ENCODE measurements around the gene SHISA7. TPM values are rescaled to one million over a fixed set of nuclear protein-coding genes. Genes with fewer than 3 reads are reported as not detected.
"Not testable (repeated sequence)": the region's sequence is repeated elsewhere in the genome, so short reads cannot be mapped to it uniquely, and the experiment has no call there.

Gene SHISA7
- total and polyA plus RNA-seq, 4 donors, result 1.6 TPM; not detected in 3

- peaks cover 3 to 21% (median 9%) of the 10 kb centered on the region in 4 donors for H3K36me3 ChIP-seq (ENCODE audit: control insufficient read depth in 4 of 4, insufficient read depth in 3 of 4, low read depth in 1 of 4, low read length in 3 of 4)
- 93% methylated on average over 2 of the region's 2 CpGs for WGBS
- no peak for DNase-seq (ENCODE audit: low spot score)
- H3K9me3 ChIP-seq (ENCODE audit: control insufficient read depth in 4 of 4, low read length in 3 of 4), result no peaks in the 10 kb centered on the region
- TF ChIP-seq RXRA (IDR thresholded peaks at IDR 0.05), result no peak
- TF ChIP-seq, protein P1, sequence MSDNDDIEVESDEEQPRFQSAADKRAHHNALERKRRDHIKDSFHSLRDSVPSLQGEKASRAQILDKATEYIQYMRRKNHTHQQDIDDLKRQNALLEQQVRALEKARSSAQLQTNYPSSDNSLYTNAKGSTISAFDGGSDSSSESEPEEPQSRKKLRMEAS (IDR thresholded peaks at IDR 0.05), result no peak
- no peak for TF ChIP-seq TAF1 (conservative IDR thresholded peaks at IDR 0.05)
- no peak for TF ChIP-seq JUND (IDR thresholded peaks at IDR 0.05)
- TF ChIP-seq HNF4A (conservative IDR thresholded peaks at IDR 0.05), result no peak
- TF ChIP-seq NR2F2 (IDR thresholded peaks at IDR 0.05), result no peak
- no peak for TF ChIP-seq RAD21 (IDR thresholded peaks at IDR 0.05)
- TF ChIP-seq HNF4G (IDR thresholded peaks at IDR 0.05), result no peak
- TF ChIP-seq GABPA (IDR thresholded peaks at IDR 0.05 in 1 of 2, conservative IDR thresholded peaks at IDR 0.05 in 1 of 2), result no peak
- no peak for TF ChIP-seq SP1 (IDR thresholded peaks at IDR 0.05)
- TF ChIP-seq FOXA1 (IDR thresholded peaks at IDR 0.05), result no peak
- no peak for TF ChIP-seq REST (IDR thresholded peaks at IDR 0.05)
- no peak for TF ChIP-seq EGR1 (IDR thresholded peaks at IDR 0.05; ENCODE audit: low read depth in 2 of 2)
- no peak for TF ChIP-seq CTCF (IDR thresholded peaks at IDR 0.05; ENCODE audit: low read depth, low read length, missing input control)
- no peak for TF ChIP-seq YY1 (IDR thresholded peaks at IDR 0.05)
- peaks cover 0 to 4% (median 2%) of the 10 kb centered on the region in 4 donors for H3K4me1 ChIP-seq (ENCODE audit: control insufficient read depth in 4 of 4, insufficient read depth in 4 of 4, low read length in 3 of 4)
- H3K9ac ChIP-seq (ENCODE audit: low read depth in 1 of 2, low read length in 2 of 2), result no peak overlapping the region
- no peak overlapping the region for H3K27ac ChIP-seq (ENCODE audit: low read depth in 1 of 2, low read length in 2 of 2)
- H3K27me3 ChIP-seq (ENCODE audit: control insufficient read depth in 4 of 4, insufficient read depth in 4 of 4, low read length in 3 of 4), result no peaks in the 10 kb centered on the region
- H3K4me3 ChIP-seq (ENCODE audit: low read depth in 1 of 3, low read length in 3 of 3), result no peak overlapping the region
These were observed 40.6 kb downstream of the SHISA7 start for GRCh38 chr19:55402509-55402908.

DNA sequence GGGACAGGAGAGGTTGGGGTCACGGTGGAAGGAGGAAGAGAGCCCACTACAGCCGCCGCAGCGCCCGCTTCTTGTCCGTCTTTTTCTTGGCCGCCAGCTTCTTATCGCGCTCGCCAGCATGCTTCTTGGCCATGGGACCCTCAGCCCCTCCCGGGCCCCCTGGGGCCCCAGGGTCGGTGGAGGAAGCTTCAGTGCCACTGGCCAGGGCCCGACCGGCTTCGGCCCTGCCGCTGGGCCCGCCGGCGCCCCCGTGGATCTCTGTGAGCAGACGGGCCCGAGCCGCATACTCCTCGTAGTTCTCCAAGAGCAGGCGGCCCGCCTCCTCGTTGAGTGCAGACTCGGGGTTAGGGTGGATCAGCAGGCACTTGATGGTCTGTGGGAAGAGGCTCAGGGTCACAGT lies 41.7 kb downstream of the SHISA7 start:
- 90% methylated on average over 20 of the region's 28 CpGs for WGBS
- not testable (repeated sequence) for H3K4me3 ChIP-seq (ENCODE audit: low read depth in 1 of 3, low read length in 3 of 3); H3K27me3 ChIP-seq (ENCODE audit: control insufficient read depth in 4 of 4, insufficient read depth in 4 of 4, low read length in 3 of 4); H3K9me3 ChIP-seq (ENCODE audit: control insufficient read depth in 4 of 4, low read length in 3 of 4); H3K9ac ChIP-seq (ENCODE audit: low read depth in 1 of 2, low read length in 2 of 2); H3K27ac ChIP-seq (ENCODE audit: low read depth in 1 of 2, low read length in 2 of 2); H3K4me1 ChIP-seq (ENCODE audit: control insufficient read depth in 4 of 4, insufficient read depth in 4 of 4, low read length in 3 of 4); DNase-seq (ENCODE audit: low spot score)
- peaks cover 3 to 21% (median 9%) of the 10 kb centered on the region in 4 donors for H3K36me3 ChIP-seq (ENCODE audit: control insufficient read depth in 4 of 4, insufficient read depth in 3 of 4, low read depth in 1 of 4, low read length in 3 of 4)
